ENCODE results near the gene SYMPK.

GRCh38 chr19:45821570-45821969 is 41.4 kb downstream of the SYMPK start:
- TF ChIP-seq REST (IDR thresholded peaks at IDR 0.05; ENCODE audit: insufficient replicate concordance, low read depth) (no peak), CTCF (IDR thresholded peaks at IDR 0.05; ENCODE audit: insufficient read depth, low read length) (no peak), POLR2AphosphoS5 (IDR thresholded peaks at IDR 0.05; ENCODE audit: low read depth) (no peak)

All from HL-60 (cell line).